GM12891 (cell line): ENCODE data around the gene ERICH6.

Experiments used
- POLR2A ChIP-seq: IDR thresholded peaks from 2 replicates; pipeline ENCODE4 v1.6.1; 2011; ENCODE audit warnings: low read depth, low read length, control low read depth
- POLR2AphosphoS5 ChIP-seq: IDR thresholded peaks from 2 replicates; pipeline ENCODE4 v1.6.1; 2011; ENCODE audit warnings: low read depth, low read length, control low read depth
- SPI1 ChIP-seq: IDR thresholded peaks from 2 replicates; pipeline ENCODE4 v1.6.1; 2011; ENCODE audit warnings: low read depth, low read length, control low read depth
- TAF1 ChIP-seq: IDR thresholded peaks from 2 replicates; pipeline ENCODE4 v1.6.1; 2011; ENCODE audit warnings: low read depth, low read length, control low read depth

- no peak for TF ChIP-seq POLR2A
- no peak for TF ChIP-seq SPI1
- no peak for TF ChIP-seq POLR2AphosphoS5
- no peak for TF ChIP-seq TAF1
Observed at GRCh38 chr3:150733373-150733935, 29.7 kb upstream of the ERICH6 start.
